H1 (cell line): ENCODE measurements around the gene GCGR. TPM values are rescaled to one million over a fixed set of nuclear protein-coding genes. Genes with fewer than 3 reads are reported as not detected.

ENCODE experiments used
- ATF3 ChIP-seq: IDR thresholded peaks from 2 replicates; pipeline ENCODE4 v1.6.1; 2011; ENCODE audit warnings: low read depth, mild to moderate bottlenecking, low read length; ENCODE audit not compliant: insufficient read depth
- FOSL1 ChIP-seq: IDR thresholded peaks from 2 replicates; pipeline ENCODE4 v1.6.1; 2011; ENCODE audit warnings: mild to moderate bottlenecking, low read depth, low read length, moderate library complexity; ENCODE audit not compliant: insufficient read depth
- POLR2AphosphoS5 ChIP-seq: IDR thresholded peaks from 2 replicates; pipeline ENCODE4 v1.6.1; 2011; ENCODE audit warnings: low read depth, low read length
- SAP30 ChIP-seq: fragments of 300-600 bp; sonication (generic); IDR thresholded peaks from 2 replicates; pipeline ENCODE4 v1.7.1; 2012; ENCODE audit warnings: low read length, moderate library complexity, mild to moderate bottlenecking, inconsistent platforms; ENCODE audit not compliant: insufficient read depth, insufficient replicate concordance
- SIN3A ChIP-seq, 2 experiments: IDR thresholded peaks in 1 of 2; conservative IDR thresholded peaks in 1 of 2; 2 replicates each; pipeline ENCODE4 v1.6.1; 2011 to 2012; ENCODE audit warnings: low read length in 2 of 2, improper control_type of control experiment in 1 of 2, low read depth in 1 of 2, mild to moderate bottlenecking in 1 of 2
- TBP ChIP-seq: IDR thresholded peaks from 2 replicates; pipeline ENCODE4 v1.6.1; 2011; ENCODE audit warnings: low read depth, low read length, improper control_type of control experiment
- ZNF274 ChIP-seq: IDR thresholded peaks from 2 replicates; pipeline ENCODE4 v1.7.0; 2012; ENCODE audit warnings: low read length, borderline replicate concordance; ENCODE audit errors: extremely low read depth
- polyA plus RNA-seq, 7 experiments: library from polyadenylated mRNA; depleted of rRNA in 3 of 7; stranded (reverse) in 5 of 7; unstranded in 2 of 7; fragments of >200 nt in 5 of 7; fragments of 200-250 nt in 2 of 7; gene quantifications; 1 replicate in 5 of 7; 2 replicates in 1 of 7; 4 replicates in 1 of 7; pipeline versions ENCODE4 v1.2.1 to v1.2.3, GENCODE V29; 2011 to 2013; ENCODE audit warnings: missing spikeins in 2 of 7, mixed read lengths in 2 of 7
- total RNA-seq: library from RNA; stranded (reverse); fragmentation: NEBNext Ultra II Directional; extraction: Animal tissue kit (Norgen Biotek cat#: 25700); gene quantifications from 2 replicates; pipeline ENCODE4 v1.2.1, GENCODE V29; 2021

The GCGR gene
- total and polyA plus RNA-seq, 2 of the 8 experiments (the other 6 are each of a cell fraction or from before 2014, with no cell fraction given), result 0.44 to 0.56 TPM

- TF ChIP-seq SAP30 (no peak), ZNF274 (no peak), ATF3 (no peak), SIN3A (conservative IDR thresholded peaks at IDR 0.05 in 1 of 2, IDR thresholded peaks at IDR 0.05 in 1 of 2; ENCODE audit: low read depth in 1 of 2, low read length in 2 of 2) (no peak), TBP (no peak), FOSL1 (no peak), POLR2AphosphoS5 (no peak)
These were observed 45.5 kb downstream of the GCGR start (continued) for GRCh38 chr17:81849457-81849856.
